Left renal cortex interstitium (tissue), 4 donors: ENCODE data around the gene ING5. TPM values are rescaled to one million over a fixed set of nuclear protein-coding genes. Genes with fewer than 3 reads are reported as not detected.

ENCODE experiments used
- DNase-seq, 4 donors: peaks; one replicate each; pipeline ENCODE4 v3.0.0-alpha.2; 2013; ENCODE audit warnings: low read depth in 4 of 4, low spot score in 2 of 4, missing footprints in 1 of 4
- polyA plus RNA-seq, 4 donors: library from polyadenylated mRNA; unstranded; fragments of 120-200 nt; gene quantifications; one replicate each; pipeline ENCODE4 v1.2.1, GENCODE V29; 2013; ENCODE audit not compliant: insufficient read length in 4 of 4

Gene ING5
- polyA plus RNA-seq, 4 donors = 37.2 to 55.8 (median 43.1) TPM

GRCh38 chr2:241672243-241673188 is 29.3 kb upstream of the ING5 start:
- no peak for DNase-seq

DNA sequence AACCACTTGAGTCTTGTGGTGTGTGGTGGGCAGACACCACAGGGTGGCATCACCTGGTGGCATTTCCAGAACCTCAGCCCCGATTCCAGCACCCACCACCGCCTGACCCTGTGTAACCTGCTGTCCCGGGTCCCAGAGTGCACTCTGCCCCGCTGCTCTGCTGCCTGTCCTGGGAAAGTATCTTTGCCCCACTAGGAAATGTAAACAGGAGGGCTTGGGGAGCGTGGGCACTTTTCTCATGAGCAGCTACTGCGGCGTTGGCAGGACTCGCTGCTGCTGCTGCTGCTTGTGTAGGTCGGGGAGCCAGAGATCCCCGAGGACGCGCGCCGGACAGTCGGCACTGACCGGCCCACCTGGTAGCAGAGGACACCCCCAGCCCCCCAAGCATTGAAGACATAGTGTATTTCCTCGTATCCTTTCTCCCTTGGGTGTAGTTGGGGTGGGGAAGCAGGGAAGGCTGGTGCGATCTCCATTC is 28.6 kb upstream of the ING5 start:
- no peak for DNase-seq

GRCh38 chr2:241673797-241674725 is 27.8 kb upstream of the ING5 start:
- no peak for DNase-seq

- DNase-seq = no peak
Measured at GRCh38 chr2:241675885-241676284, 26.0 kb upstream of the ING5 start.

- DNase-seq = no peak
Measured at GRCh38 chr2:241676665-241677064, 25.2 kb upstream of the ING5 start.

GRCh38 chr2:241677392-241677791 is 24.4 kb upstream of the ING5 start:
- DNase-seq = no peak

DNA sequence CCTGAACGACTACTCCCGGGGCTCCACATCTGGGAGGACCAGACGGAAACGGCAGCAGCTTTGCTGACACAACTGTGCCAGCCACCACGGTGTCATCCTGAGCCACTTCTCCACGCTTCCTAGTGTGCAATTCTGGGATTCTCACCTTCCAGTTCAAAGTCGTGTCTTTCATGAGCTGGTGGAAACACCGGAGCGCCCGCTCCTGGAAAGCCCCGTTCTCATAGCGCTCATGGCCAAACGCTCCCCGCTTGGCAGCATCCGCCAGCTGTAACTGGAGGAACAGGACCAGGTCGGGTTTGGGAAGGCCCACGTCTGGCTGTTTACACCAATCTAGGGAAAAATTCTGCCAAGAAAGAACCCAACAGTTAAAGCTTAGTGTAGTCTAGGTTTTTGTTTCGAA is 23.5 kb upstream of the ING5 start:
- DNase-seq = no peak

GRCh38 chr2:241678784-241679540 is 22.9 kb upstream of the ING5 start:
- DNase-seq = no peak

- no peak for DNase-seq
Measured at GRCh38 chr2:241680044-241680443, 21.8 kb upstream of the ING5 start.

GRCh38 chr2:241680827-241681599 is 20.8 kb upstream of the ING5 start:
- DNase-seq = no peak

DNA sequence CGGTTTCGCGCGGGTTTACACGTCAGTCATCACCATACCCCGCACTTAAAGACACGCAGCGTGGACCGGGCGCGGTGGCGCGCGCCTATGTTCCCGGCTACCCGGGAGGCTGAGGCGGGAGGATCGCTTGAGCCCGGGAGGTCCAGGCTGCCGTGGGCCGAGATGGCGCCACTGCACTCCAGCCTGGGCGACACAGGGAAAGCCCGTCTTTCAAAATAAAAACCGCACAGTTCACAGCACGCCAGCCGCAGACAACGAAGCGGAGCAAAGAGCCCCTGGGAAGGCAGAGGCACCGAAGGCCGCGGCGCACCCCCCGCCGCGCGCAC is 15.6 kb upstream of the ING5 start:
- DNase-seq = no peak

GRCh38 chr2:241686650-241687425 is 15.0 kb upstream of the ING5 start, which contains the start of gene DTYMK:
DTYMK (minus strand) TSS chr2:241686815; CDS start chr2:241686783, 32 bp downstream.
- peak; percentile 66 to 94 (median 87) for DNase-seq

GRCh38 chr2:241689306-241689705 is 12.5 kb upstream of the ING5 start:
- DNase-seq = no peak

- DNase-seq = no peak
Measured at GRCh38 chr2:241690202-241690717, 11.6 kb upstream of the ING5 start.

DNA sequence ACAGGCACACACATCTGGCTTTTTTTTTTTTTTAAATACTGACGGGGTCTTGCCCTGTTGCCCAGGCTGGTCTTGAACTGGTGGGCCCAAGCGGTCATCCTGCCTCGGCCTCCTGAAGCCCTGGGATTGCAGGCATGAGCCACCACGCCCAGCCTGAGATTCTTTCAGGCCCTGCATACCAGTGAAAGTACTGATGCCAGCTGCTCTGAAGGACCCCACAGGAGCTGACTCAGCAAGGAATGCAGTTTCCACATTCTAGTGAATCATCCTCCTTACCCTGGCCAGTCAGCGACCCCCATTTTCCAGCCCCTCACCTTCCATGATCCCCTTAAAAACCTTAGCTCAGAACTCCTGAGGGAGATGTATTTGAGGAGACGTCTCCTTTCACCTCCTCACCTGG is 9.4 kb upstream of the ING5 start:
- no peak for DNase-seq

- DNase-seq = no peak
Measured at GRCh38 chr2:241695651-241696050, 6.2 kb upstream of the ING5 start.

- peak in 1 of 4 donors; percentile 29 for DNase-seq
Measured at GRCh38 chr2:241701149-241701398, 765 bp upstream of the ING5 start.

DNA sequence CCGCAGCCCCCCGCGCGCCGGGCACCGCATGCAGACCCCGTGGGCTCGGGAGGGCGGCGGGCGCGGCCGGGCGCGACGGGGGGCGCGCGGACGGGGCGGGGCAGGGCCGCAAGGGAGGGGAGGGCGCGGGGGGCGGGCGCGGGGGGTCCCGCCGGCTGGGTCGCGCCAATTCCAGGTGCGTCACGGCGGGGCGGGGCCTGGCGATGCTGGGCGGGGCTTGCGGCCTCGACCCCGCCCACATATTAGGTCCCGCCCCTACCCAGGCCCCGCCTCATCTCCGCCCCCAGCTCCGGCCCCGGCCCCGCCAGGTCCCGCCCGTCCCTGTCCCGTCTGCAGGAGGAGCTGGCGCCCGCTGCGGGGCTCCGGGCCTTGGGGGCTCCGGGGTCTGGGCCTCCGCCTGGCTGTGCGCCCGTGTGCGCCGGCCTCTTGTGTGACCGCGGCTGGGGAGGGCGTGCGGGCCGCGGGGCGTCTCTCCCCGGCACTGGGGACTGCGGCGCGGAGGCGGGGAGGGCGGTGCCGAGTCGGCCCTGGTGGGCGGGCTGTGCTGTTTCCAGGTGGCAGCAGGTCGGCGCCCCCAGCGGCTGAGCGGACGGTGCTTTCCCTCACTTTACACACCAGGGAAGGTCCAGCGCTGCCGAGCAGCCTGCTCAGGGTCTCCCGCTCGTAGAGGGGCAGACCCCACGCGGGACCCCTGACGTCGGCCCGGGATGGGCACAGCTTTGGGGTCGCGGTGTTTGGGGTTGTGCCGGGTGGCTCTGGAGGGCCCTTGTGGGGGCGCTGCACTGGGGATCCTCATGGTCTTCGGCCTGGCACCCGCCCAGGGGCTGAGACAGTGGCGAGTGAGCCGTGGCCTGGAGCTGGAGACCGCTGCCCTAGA is 554 bp downstream of the ING5 start:
- DNase-seq = peak in 3 of 4 donors; percentile 62 to 67 (median 65)
